ENCODE measurements around the gene AKNA.

- TF ChIP-seq CTCF (IDR thresholded peaks at IDR 0.05) (no peak), POLR2A (IDR thresholded peaks at IDR 0.05; ENCODE audit: low read length) (no peak), RCOR1 (IDR thresholded peaks at IDR 0.05; ENCODE audit: low read depth, low read length) (no peak), RFX5 (IDR thresholded peaks at IDR 0.05) (no peak), SREBF2 (IDR thresholded peaks at IDR 0.05) (no peak), SMC3 (IDR thresholded peaks at IDR 0.05) (no peak), RAD21 (conservative IDR thresholded peaks at IDR 0.05 in 1 of 2, IDR thresholded peaks at IDR 0.05 in 1 of 2) (no peak), NFE2L2 (conservative IDR thresholded peaks at IDR 0.05; ENCODE audit: low read length) (no peak), EP300 (IDR thresholded peaks at IDR 0.05) (no peak), ESRRA (IDR thresholded peaks at IDR 0.05; ENCODE audit: borderline replicate concordance, low read length) (no peak)
Measured at GRCh38 chr9:114407889-114408288, 20.1 kb upstream of the AKNA start.
